SK-N-SH (cell line): Measurements from ENCODE around the gene MGLL. TPM values are rescaled to one million over a fixed set of nuclear protein-coding genes. Genes with fewer than 3 reads are reported as not detected.

Experiments used
- CTCF ChIA-PET: fragments of 300-600, 350-600 bp; formaldehyde crosslinking; extraction: SDS; loops from one replicate; lab custom pipeline; 2021; lab: Yijun Ruan, JAX
- POLR2A ChIA-PET: fragments of 350-600 bp; sonication (Branson Sonifier 250); formaldehyde crosslinking; extraction: SDS; loops from one replicate; lab custom pipeline; 2020; ENCODE audit warnings: antibody characterized with exemption, inconsistent platforms; lab: Yijun Ruan, JAX
- DNase-seq: peaks from one replicate; pipeline ENCODE4 v3.0.0; 2012
- H2AFZ ChIP-seq: fragments of 200-600 bp; sonication (generic); 2 replicates; pipeline ENCODE4 v1.8.1; 2016; ENCODE audit warnings: antibody characterized with exemption, mild to moderate bottlenecking, low read depth
- H3F3A ChIP-seq: fragments of 200-600 bp; sonication (generic); replicated peaks from 2 replicates; pipeline ENCODE3; 2016; ENCODE audit warnings: antibody characterized with exemption, mild to moderate bottlenecking; ENCODE audit not compliant: insufficient read depth
- H3K27ac ChIP-seq, 2 experiments: fragments of 200-500 bp in 1 of 2; fragments of 200-600 bp in 1 of 2; sonication (Bioruptor generic) in 1 of 2; sonication (generic), shearing (Covaris generic) in 1 of 2; 2 replicates each; pipeline versions ENCODE4 v1.5.1 to v1.6.1; 2014 to 2016; ENCODE audit warnings: low read depth in 2 of 2, inconsistent platforms in 1 of 2, low read length in 1 of 2, mild to moderate bottlenecking in 1 of 2, mixed read lengths in 1 of 2
- H3K27me3 ChIP-seq: fragments of 200-600 bp; sonication (generic), shearing (Covaris generic); 2 replicates; pipeline ENCODE4 v1.6.1; 2016; ENCODE audit warnings: mixed run types; ENCODE audit not compliant: insufficient read depth
- H3K36me3 ChIP-seq, 2 experiments: fragments of 200-500 bp in 1 of 2; fragments of 200-600 bp in 1 of 2; sonication (Bioruptor generic) in 1 of 2; sonication (generic) in 1 of 2; replicated peaks in 1 of 2; 2 replicates each; pipeline versions ENCODE3 to v1.5.1; 2014 to 2016; ENCODE audit warnings: low read length in 1 of 2, mild to moderate bottlenecking in 1 of 2; ENCODE audit not compliant: insufficient read depth in 2 of 2, control insufficient read depth in 1 of 2
- H3K4me1 ChIP-seq, 2 experiments: fragments of 200-500 bp in 1 of 2; fragments of 200-600 bp in 1 of 2; sonication (Bioruptor generic) in 1 of 2; sonication (generic), shearing (Covaris generic) in 1 of 2; 2 replicates each; pipeline versions ENCODE4 v1.5.1 to v1.6.1; 2014 to 2016; ENCODE audit warnings: low read depth in 1 of 2, low read length in 1 of 2, mixed run types in 1 of 2; ENCODE audit not compliant: insufficient read depth in 2 of 2, control insufficient read depth in 1 of 2
- H3K4me2 ChIP-seq: fragments of 200-600 bp; sonication (generic), shearing (Covaris generic); 2 replicates; pipeline ENCODE4 v1.6.1; 2017; ENCODE audit warnings: mixed run types
- H3K4me3 ChIP-seq, 2 experiments: fragments of 200-500 bp in 1 of 2; fragments of 200-600 bp in 1 of 2; sonication (Bioruptor generic) in 1 of 2; sonication (generic), shearing (Covaris generic) in 1 of 2; 2 replicates each; pipeline versions ENCODE4 v1.5.1 to v1.8.1; 2014 to 2016; ENCODE audit warnings: low read depth in 2 of 2, inconsistent platforms in 1 of 2, low read length in 1 of 2, mild to moderate bottlenecking in 1 of 2, mixed read lengths in 1 of 2, moderate library complexity in 1 of 2
- H3K79me2 ChIP-seq: fragments of 200-600 bp; sonication (generic); 2 replicates; pipeline ENCODE4 v1.8.1; 2017; ENCODE audit warnings: mild to moderate bottlenecking; ENCODE audit not compliant: insufficient read depth
- H3K9ac ChIP-seq: fragments of 200-600 bp; sonication (generic); 2 replicates; pipeline ENCODE4 v1.6.1; 2017; ENCODE audit warnings: mixed run types
- H3K9me2 ChIP-seq: fragments of 200-600 bp; sonication (generic); 2 replicates; pipeline ENCODE4 v1.6.1; 2017; ENCODE audit warnings: mixed run types
- H3K9me3 ChIP-seq: fragments of 200-600 bp; sonication (generic); 2 replicates; pipeline ENCODE4 v1.6.1; 2017; ENCODE audit warnings: mixed run types, mild to moderate bottlenecking, moderate library complexity
- H4K20me1 ChIP-seq: fragments of 200-600 bp; sonication (generic); 2 replicates; pipeline ENCODE4 v1.6.1; 2017; ENCODE audit warnings: mild to moderate bottlenecking, mixed run types; ENCODE audit not compliant: insufficient read depth
- CHD2 ChIP-seq: fragments of 150-350 bp; IDR thresholded peaks from 2 replicates; pipeline ENCODE4 v1.6.1; 2018; ENCODE audit warnings: low read length; ENCODE audit not compliant: partially characterized antibody
- CTCF ChIP-seq: fragments of 200-600 bp; sonication (generic); IDR thresholded peaks from 2 replicates; pipeline ENCODE4 v1.6.1; 2017; ENCODE audit warnings: antibody characterized with exemption, mild to moderate bottlenecking, moderate library complexity
- ELF1 ChIP-seq: IDR thresholded peaks from 2 replicates; pipeline ENCODE4 v1.4.0; 2012
- EP300 ChIP-seq, 2 experiments: IDR thresholded peaks; 2 replicates each; pipeline versions ENCODE4 v1.4.0 to v1.6.1; 2012; ENCODE audit warnings: borderline replicate concordance in 1 of 2, low read depth in 1 of 2, low read length in 1 of 2
- FOSL2 ChIP-seq: IDR thresholded peaks from 2 replicates; pipeline ENCODE4 v1.4.0; 2012; ENCODE audit warnings: low read depth, mild to moderate bottlenecking, moderate library complexity, borderline replicate concordance
- FOXJ3 ChIP-seq: sonication (generic); formaldehyde crosslinking; IDR thresholded peaks from 2 replicates; pipeline ENCODE4 v1.5.1; 2020; ENCODE audit warnings: mild to moderate bottlenecking, missing genetic modification reagents
- GATA2 ChIP-seq: sonication (generic); formaldehyde crosslinking; IDR thresholded peaks from 2 replicates; pipeline ENCODE4 v1.5.0; 2020; ENCODE audit warnings: mild to moderate bottlenecking, missing genetic modification reagents
- JUND ChIP-seq: IDR thresholded peaks from 2 replicates; pipeline ENCODE4 v1.4.0; 2012
- MEF2A ChIP-seq: IDR thresholded peaks from 2 replicates; pipeline ENCODE4 v1.4.0; 2012; ENCODE audit warnings: low read depth, borderline replicate concordance
- MXI1 ChIP-seq: IDR thresholded peaks from 2 replicates; pipeline ENCODE4 v1.6.1; 2012; ENCODE audit warnings: mild to moderate bottlenecking, low read depth, low read length, improper control_type of control experiment
- NFIC ChIP-seq: IDR thresholded peaks from 2 replicates; pipeline ENCODE4 v1.4.0; 2012; ENCODE audit warnings: borderline replicate concordance
- NRF1 ChIP-seq: IDR thresholded peaks from 2 replicates; pipeline ENCODE4 v1.6.1; 2012; ENCODE audit warnings: low read depth, mild to moderate bottlenecking, low read length
- POLR2AphosphoS5 ChIP-seq: IDR thresholded peaks from 2 replicates; pipeline ENCODE4 v1.6.1; 2012; ENCODE audit warnings: low read depth, low read length
- RAD21 ChIP-seq: IDR thresholded peaks from 2 replicates; pipeline ENCODE4 v1.6.1; 2012; ENCODE audit warnings: mild to moderate bottlenecking, low read length
- RCOR1 ChIP-seq: fragments of 150-350 bp; IDR thresholded peaks from 2 replicates; pipeline ENCODE4 v1.6.1; 2017; ENCODE audit warnings: antibody characterized with exemption, low read length
- RFX5 ChIP-seq: IDR thresholded peaks from 2 replicates; pipeline ENCODE4 v1.6.1; 2012; ENCODE audit warnings: mild to moderate bottlenecking, improper control_type of control experiment, low read length
- RXRA ChIP-seq: IDR thresholded peaks from 2 replicates; pipeline ENCODE4 v1.4.0; 2012; ENCODE audit warnings: low read depth, mild to moderate bottlenecking, borderline replicate concordance
- SIN3A ChIP-seq: IDR thresholded peaks from 2 replicates; pipeline ENCODE4 v1.6.1; 2012; ENCODE audit warnings: low read depth, mild to moderate bottlenecking, low read length, moderate library complexity, borderline replicate concordance
- YY1 ChIP-seq: IDR thresholded peaks from 2 replicates; pipeline ENCODE4 v1.4.0; 2012; ENCODE audit warnings: low read depth, mild to moderate bottlenecking
- WGBS: methylation state at CpG from one replicate; pipeline ENCODE4 v1.1.6; 2017; ENCODE audit warnings: low lambda C conversion rate; 5-methylcytosine and 5-hydroxymethylcytosine counted together
- polyA plus RNA-seq, 3 experiments: library from polyadenylated mRNA; depleted of rRNA; stranded (reverse); fragments of >200 nt; gene quantifications; 2 replicates each; pipeline ENCODE4 v1.2.3, GENCODE V29; 2012
- TF ChIP-seq, protein P1 (sequence below): IDR thresholded peaks from 2 replicates; pipeline ENCODE4; 2012

MGLL gene
- polyA plus RNA-seq, 1 of the 3 experiments (the other 2 are of a cell fraction) = 2.2 TPM

- no peak overlapping the region for H3K9ac ChIP-seq
- no peak overlapping the region for H3K27ac ChIP-seq
- WGBS = 74% methylated on average over 5 of the region's 5 CpGs
- H3K27me3 ChIP-seq = no peaks in the 10 kb centered on the region; the same call in 1 of the 2 replicates
- no peak for DNase-seq
- H3K9me3 ChIP-seq = no peaks in the 10 kb centered on the region
- no peak for TF ChIP-seq GATA2 (CRISPR knock-in tag)
- TF ChIP-seq EP300 (IDR thresholded peaks at IDR 0.05; ENCODE audit: borderline replicate concordance in 1 of 2, low read depth in 1 of 2, low read length in 1 of 2) = no peak
- TF ChIP-seq YY1 = no peak
- TF ChIP-seq RFX5 = no peak
- TF ChIP-seq ELF1 = no peak
- no peak for TF ChIP-seq RXRA
- TF ChIP-seq CTCF = no peak
- TF ChIP-seq SIN3A = no peak
- TF ChIP-seq JUND = no peak
- TF ChIP-seq NRF1 = no peak
- TF ChIP-seq, protein P1, sequence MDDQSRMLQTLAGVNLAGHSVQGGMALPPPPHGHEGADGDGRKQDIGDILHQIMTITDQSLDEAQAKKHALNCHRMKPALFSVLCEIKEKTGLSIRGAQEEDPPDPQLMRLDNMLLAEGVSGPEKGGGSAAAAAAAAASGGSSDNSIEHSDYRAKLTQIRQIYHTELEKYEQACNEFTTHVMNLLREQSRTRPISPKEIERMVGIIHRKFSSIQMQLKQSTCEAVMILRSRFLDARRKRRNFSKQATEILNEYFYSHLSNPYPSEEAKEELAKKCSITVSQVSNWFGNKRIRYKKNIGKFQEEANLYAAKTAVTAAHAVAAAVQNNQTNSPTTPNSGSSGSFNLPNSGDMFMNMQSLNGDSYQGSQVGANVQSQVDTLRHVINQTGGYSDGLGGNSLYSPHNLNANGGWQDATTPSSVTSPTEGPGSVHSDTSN = no peak
- TF ChIP-seq MXI1 = no peak
- no peaks in the 10 kb centered on the region for H3F3A ChIP-seq
- no peaks in the 10 kb centered on the region for H3K9me2 ChIP-seq
- H3K36me3 ChIP-seq = no peaks in the 10 kb centered on the region
- no peaks in the 10 kb centered on the region for H3K79me2 ChIP-seq
- no peak overlapping the region for H3K4me2 ChIP-seq
- no peaks in the 10 kb centered on the region for H4K20me1 ChIP-seq
- no peaks in the 10 kb centered on the region for H3K4me1 ChIP-seq
- ChIA-PET CTCF (interaction anchor here (0.8 to 1.2 kb wide), 2 partner anchors 17 to 65 kb away, joined by 3 read pairs; partner anchors contain the start of gene KBTBD12), POLR2A (no interaction called here)
- no peak overlapping the region for H2AFZ ChIP-seq
- no peak overlapping the region for H3K4me3 ChIP-seq
These were observed 27.1 kb upstream of the MGLL start for GRCh38 chr3:127849368-127849767.

DNA sequence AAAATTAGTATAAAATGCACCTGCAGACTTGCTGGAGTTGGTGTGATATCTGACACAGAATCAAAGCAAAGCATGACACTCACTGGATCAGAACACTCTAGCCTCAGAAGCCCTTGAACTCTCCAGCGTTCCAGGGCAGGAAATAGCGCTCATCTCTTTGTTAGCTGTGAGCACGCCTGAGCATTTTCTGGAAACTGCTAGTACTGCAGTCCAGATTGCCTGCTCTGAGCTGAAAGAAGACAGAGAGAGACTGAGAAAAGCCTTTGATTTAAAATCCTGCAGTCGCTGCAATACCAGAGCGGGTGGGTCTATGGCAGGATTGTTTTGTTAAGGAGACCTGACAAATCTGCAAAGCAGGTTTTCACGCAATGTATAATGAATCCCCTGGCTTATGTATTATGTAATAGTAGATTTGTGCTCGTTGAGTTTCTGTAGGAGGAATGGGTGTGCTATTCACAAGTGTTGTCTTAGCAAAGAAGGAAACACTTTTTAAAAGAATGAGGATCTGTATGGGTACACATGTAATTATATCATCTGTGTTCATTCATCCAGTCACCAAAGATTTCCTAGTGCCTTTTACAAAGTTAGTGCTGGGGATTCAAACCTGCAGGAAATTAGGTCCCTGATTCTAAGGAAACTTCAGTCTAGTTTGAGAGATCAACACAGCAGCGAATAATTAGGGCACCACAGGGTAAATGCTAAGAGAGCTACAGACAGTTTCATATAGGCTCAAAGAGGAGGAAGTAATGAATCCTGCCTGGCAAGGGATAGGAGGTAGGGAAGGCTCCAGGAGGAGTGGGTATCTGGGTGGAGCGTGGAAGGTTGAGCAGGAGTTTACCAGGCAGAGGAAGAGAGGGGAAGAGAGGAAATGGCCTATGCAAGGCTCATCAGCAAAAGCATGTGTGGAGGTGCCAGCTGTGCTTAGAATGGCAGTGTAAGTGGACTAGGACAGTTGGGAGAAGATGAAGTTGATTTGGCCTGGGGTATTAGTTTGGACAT, 26.1 kb upstream of the MGLL start:
- POLR2A ChIA-PET = no interaction called here
- CTCF ChIA-PET = interaction anchor here (0.6 to 1.6 kb wide), 4 partner anchors 16 to 167 kb away, joined by 3 read pairs; partner anchors contain the start of gene KBTBD12
- Histone ChIP-seq H2AFZ (no peak overlapping the region), H3K4me1 (no peaks in the 10 kb centered on the region), H3K9me3 (no peaks in the 10 kb centered on the region), H3K36me3 (no peaks in the 10 kb centered on the region), H3K9me2 (no peaks in the 10 kb centered on the region), H3K79me2 (no peaks in the 10 kb centered on the region), H4K20me1 (no peaks in the 10 kb centered on the region), H3F3A (no peaks in the 10 kb centered on the region), H3K4me2 (no peak overlapping the region), H3K27me3 (no peaks in the 10 kb centered on the region; the same call in 1 of the 2 replicates), H3K27ac (no peak overlapping the region), H3K4me3 (no peak overlapping the region), H3K9ac (no peak overlapping the region)
- no peak for TF ChIP-seq GATA2 (CRISPR knock-in tag)
- TF ChIP-seq RXRA = no peak
- TF ChIP-seq CHD2 = no peak
- no peak for TF ChIP-seq FOSL2
- TF ChIP-seq NFIC = no peak
- no peak for TF ChIP-seq MXI1
- no peak for TF ChIP-seq MEF2A
- no peak for TF ChIP-seq RAD21
- TF ChIP-seq ELF1 = no peak
- no peak for TF ChIP-seq RCOR1
- TF ChIP-seq YY1 = no peak
- no peak for TF ChIP-seq FOXJ3 (CRISPR knock-in tag)
- no peak for TF ChIP-seq POLR2AphosphoS5
- no peak for DNase-seq
- 75% methylated on average over 8 of the region's 9 CpGs for WGBS
